Adipocyte (in vitro differentiated cells): ENCODE data around the gene CCR6.

Experiments used
- DNase-seq: peaks from one replicate; pipeline ENCODE4 v3.0.0-alpha.2; 2015; ENCODE audit warnings: low read depth
- H3K27me3 ChIP-seq: replicated peaks from 2 replicates; pipeline ENCODE4 v1.7.0; 2013; ENCODE audit warnings: mild to moderate bottlenecking, low read length, moderate library complexity; ENCODE audit not compliant: control insufficient read depth, insufficient read depth
- H3K36me3 ChIP-seq: 2 replicates; pipeline ENCODE4 v1.7.0; 2013; ENCODE audit warnings: low read length, mild to moderate bottlenecking, moderate library complexity; ENCODE audit not compliant: control insufficient read depth, insufficient read depth, severe bottlenecking
- H3K4me1 ChIP-seq: 2 replicates; pipeline ENCODE4 v1.7.0; 2013; ENCODE audit warnings: mild to moderate bottlenecking, low read length, moderate library complexity; ENCODE audit not compliant: control insufficient read depth, insufficient read depth
- H3K4me3 ChIP-seq: 2 replicates; pipeline ENCODE4 v1.7.0; 2013; ENCODE audit warnings: mild to moderate bottlenecking, low read length, moderate library complexity
- H3K9ac ChIP-seq: 2 replicates; pipeline ENCODE4 v1.7.0; 2013; ENCODE audit warnings: mild to moderate bottlenecking, low read length, moderate library complexity
- H3K9me3 ChIP-seq: 2 replicates; pipeline ENCODE4 v1.7.0; 2013; ENCODE audit warnings: mild to moderate bottlenecking, low read length, moderate library complexity; ENCODE audit not compliant: control insufficient read depth

Gene CCR6

DNA sequence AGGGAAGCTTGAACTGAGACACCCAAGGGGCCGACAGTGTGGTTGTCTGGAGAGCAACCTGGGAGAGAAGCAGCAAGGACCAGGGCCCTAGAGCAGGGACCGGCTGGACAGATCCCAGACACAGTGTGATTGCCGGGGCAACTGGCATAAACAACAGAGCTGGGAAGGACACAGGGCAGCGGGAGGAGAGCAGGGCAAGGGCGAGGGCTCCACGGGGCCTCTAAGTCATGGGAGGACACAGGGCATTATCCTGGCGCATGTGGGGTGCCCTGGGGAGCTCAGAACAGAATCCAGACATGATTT is 31.1 kb upstream of the CCR6 start:
- no peaks in the 10 kb centered on the region for H3K36me3 ChIP-seq
- H3K4me3 ChIP-seq: no peak overlapping the region
- H3K9ac ChIP-seq: no peak overlapping the region
- DNase-seq: no peak
- no peaks in the 10 kb centered on the region for H3K4me1 ChIP-seq
- H3K9me3 ChIP-seq: peaks cover 10% of the 10 kb centered on the region
- no peaks in the 10 kb centered on the region for H3K27me3 ChIP-seq

DNA sequence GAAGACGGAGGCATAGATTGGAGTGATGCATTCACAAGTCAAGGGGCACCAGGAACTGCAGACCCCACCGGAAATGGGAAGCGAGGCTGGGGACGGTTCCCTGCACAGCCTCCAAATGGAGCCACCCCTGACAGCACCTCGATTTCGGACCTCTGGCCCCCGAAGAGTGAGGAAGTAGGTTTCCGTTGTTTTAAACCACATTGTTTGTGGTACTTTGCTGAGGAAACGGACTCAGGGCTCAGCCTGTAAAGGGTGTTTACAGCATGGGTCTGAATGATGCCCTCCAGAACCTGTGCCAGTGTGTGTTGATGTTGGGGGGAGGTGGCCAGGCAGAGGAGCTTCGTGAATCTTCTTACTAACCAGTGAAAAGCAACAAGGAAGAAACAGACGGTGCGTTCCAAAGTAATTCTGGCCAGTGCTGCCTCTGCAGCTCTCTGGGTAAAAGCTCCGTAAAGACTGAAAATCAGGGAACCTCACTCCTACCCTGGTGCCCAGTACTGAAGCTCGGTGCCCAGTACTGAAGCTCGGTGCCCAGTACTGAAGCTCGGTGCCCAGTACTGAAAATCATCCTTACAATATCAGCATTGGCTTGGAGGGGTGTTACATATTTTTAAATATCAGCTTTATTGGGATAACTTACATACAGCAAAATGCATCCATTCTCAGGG is 30.1 kb upstream of the CCR6 start:
- Histone ChIP-seq H3K9ac (no peak overlapping the region), H3K27me3 (no peaks in the 10 kb centered on the region), H3K4me1 (no peaks in the 10 kb centered on the region), H3K36me3 (no peaks in the 10 kb centered on the region), H3K4me3 (no peak overlapping the region), H3K9me3 (peaks cover 6% of the 10 kb centered on the region)
- no peak for DNase-seq

DNA sequence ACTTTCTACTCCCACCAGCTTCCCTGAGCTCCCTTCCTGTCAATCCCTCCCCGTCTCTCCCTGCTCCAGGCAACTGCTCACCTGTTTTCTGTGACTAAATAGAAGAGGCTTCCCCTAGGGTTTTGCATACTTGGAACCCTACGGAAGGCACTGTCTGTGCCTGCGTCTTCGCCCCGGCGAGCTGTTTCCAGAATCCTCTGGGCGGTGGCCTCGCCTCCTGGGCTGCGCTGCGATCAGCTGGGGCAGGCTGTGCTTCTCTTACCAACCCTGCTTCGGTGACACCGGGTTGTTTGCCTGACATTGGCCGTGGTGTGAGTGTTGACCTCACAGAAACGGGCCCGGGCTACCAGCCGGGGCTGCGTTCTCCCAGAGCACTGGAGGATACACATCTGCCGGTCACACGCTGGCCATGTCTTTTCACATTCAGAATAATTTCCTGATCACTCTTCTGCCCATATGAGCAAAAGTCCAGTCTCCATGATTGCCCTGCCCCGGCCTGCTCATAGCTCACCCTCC is 29.4 kb upstream of the CCR6 start:
- Histone ChIP-seq H3K4me1 (no peaks in the 10 kb centered on the region), H3K27me3 (no peaks in the 10 kb centered on the region), H3K36me3 (no peaks in the 10 kb centered on the region), H3K9me3 (peaks cover 2% of the 10 kb centered on the region), H3K4me3 (no peak overlapping the region), H3K9ac (no peak overlapping the region)
- no peak for DNase-seq

DNA sequence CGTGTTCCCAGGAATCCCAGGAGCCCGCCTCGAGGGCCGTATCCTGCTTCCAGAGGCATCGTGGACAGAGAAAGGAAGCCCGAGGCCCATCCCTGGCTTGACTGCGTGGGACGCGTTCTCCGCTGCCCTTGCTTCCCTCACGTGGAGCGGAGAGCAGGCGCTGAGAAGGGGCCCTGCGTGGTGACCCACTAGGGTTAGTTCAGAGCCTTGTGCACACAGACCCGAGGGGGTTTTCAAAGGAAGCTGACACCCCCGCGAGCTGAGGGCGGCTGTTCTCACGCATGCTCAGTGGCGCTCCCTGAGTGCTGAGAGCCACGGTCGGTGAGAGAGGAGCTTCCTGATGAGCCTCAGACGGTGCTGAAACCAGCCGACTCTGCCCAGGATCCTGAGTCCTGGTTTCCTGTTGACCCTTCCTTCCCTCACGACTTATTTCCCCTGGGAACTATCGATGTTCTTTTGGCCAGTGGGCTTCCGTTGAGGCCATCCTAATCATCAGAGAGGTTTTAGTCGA is 28.9 kb upstream of the CCR6 start:
- H3K9me3 ChIP-seq: no peaks in the 10 kb centered on the region
- no peak overlapping the region for H3K4me3 ChIP-seq
- no peaks in the 10 kb centered on the region for H3K36me3 ChIP-seq
- no peaks in the 10 kb centered on the region for H3K4me1 ChIP-seq
- H3K9ac ChIP-seq: no peak overlapping the region
- H3K27me3 ChIP-seq: no peaks in the 10 kb centered on the region
- no peak for DNase-seq

DNA sequence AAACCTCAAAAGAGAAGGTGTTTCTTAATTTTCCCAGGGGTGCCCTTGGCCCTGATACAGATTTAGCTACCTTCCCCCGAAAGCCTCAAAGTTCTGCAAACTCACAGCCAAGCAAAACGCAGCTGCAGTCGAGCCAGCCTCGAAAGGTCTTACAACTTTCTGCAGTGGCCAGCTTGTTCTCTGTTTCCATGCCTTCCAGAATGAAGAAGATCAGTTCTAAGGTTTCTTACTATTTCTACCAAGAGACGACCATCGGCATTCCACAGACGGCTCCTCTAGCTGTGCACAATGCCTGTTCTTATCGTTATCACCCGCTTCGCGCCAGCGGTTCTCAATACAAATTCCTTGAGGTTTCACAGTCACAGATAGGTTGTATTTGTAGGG is 28.5 kb upstream of the CCR6 start:
- Histone ChIP-seq H3K4me1 (no peaks in the 10 kb centered on the region), H3K9ac (no peak overlapping the region), H3K4me3 (no peak overlapping the region), H3K9me3 (no peaks in the 10 kb centered on the region), H3K27me3 (no peaks in the 10 kb centered on the region), H3K36me3 (no peaks in the 10 kb centered on the region)
- DNase-seq: no peak

DNA sequence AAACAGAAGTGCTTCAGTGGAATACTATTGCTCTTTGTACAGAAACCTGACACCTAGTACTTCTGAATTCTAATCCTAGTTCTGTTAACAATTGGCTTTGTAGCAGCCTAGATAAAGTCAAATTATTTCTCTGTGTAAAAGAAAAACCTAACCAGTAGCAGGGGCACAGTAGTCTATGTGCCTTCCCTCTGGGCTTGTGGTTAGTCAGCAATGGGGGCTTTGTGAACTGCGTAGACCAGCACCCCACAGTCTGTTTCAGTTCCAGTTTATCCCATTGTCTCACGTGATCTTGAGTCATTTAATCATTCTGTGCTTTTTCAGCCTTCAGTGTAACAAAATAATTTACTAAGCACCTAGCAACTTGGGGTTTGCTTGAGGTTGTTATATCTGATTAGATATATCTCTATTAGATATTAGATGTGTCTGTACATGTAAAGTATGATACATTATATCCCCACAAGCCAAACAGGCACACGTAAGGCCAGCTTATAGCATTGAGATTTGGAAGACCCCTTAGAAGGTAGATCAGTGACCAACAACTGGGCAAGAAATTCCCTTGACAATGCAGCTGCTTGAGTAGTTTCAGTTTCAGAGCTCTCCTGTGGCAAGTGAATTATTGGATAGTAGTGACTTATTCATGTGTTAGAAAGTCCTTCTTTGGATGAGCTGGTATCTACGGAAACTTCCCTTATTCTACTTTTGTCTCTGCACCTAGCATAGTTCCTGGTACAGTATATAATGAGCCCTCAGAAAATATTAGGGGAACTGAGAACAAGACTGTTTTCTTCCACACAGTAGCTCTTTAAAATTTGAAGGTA is 27.9 kb upstream of the CCR6 start:
- H3K36me3 ChIP-seq: no peaks in the 10 kb centered on the region
- no peak overlapping the region for H3K4me3 ChIP-seq
- H3K27me3 ChIP-seq: no peaks in the 10 kb centered on the region
- H3K9ac ChIP-seq: no peak overlapping the region
- no peak for DNase-seq
- peaks cover 2% of the 10 kb centered on the region for H3K9me3 ChIP-seq
- no peaks in the 10 kb centered on the region for H3K4me1 ChIP-seq

DNA sequence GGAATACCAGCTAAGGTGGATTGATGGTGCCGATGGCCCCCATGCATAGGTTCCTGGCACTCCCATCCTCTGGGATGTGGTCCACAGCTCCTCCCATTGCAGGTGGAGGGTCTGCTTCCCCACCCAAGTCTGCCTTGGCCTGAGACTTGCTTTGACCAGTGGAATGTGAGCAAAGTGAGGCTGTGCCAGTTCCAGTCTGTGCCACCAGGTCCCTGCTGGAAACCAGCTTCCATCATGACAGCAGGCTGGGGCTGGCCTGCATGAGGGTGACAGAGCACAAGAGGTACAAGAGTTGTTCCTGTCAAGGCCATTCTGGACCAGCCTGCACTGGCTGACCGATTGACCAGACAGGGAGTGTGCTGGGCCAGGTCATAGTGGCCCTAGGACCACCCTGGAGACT is 27.0 kb upstream of the CCR6 start:
- Histone ChIP-seq H3K4me1 (no peaks in the 10 kb centered on the region), H3K9me3 (peaks cover 2% of the 10 kb centered on the region), H3K27me3 (no peaks in the 10 kb centered on the region), H3K4me3 (no peak overlapping the region), H3K36me3 (no peaks in the 10 kb centered on the region), H3K9ac (no peak overlapping the region)
- no peak for DNase-seq

DNA sequence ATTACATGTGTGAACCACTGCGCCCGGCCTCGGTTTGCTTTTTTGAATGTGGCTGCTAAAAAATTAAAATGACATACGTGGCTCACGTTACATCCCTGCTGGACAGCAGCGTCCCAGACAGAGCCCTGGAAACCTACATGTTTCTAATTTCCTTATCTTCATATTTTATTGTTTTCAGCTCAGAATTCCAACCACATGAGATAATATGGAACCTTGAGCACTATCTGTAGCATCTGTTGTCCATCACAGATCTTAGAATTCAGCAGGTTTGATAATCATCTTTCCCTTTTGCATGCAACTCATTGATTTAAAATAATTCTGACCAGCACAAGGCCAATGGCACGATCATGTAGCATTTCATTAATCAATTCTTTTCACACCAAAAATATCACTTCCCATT is 25.9 kb upstream of the CCR6 start:
- Histone ChIP-seq H3K36me3 (no peaks in the 10 kb centered on the region), H3K27me3 (no peaks in the 10 kb centered on the region), H3K9me3 (peaks cover 2% of the 10 kb centered on the region), H3K4me1 (no peaks in the 10 kb centered on the region), H3K9ac (no peak overlapping the region), H3K4me3 (no peak overlapping the region)
- no peak for DNase-seq

DNA sequence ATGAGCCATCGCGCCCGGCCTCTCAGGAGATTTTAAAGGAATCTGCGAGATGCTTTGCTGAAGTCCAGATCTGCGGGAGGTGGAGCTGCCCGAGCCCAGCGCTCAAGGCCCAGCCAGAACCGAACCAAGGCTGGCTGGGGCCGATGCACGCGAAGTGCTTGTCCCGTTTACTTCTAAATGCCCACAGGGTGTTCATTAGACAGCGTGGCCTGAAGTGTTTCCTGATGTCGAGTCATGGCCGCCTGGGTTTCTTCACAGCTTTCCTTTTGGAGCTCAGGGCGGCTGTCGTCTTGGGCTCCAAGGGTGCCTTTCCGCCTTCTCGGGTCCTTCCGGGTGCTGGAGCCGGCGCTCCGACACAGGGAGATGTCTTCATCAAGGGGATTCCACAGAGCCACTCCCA is 25.1 kb upstream of the CCR6 start:
- no peak for DNase-seq
- H3K9me3 ChIP-seq: peaks cover 2% of the 10 kb centered on the region
- H3K9ac ChIP-seq: no peak overlapping the region
- H3K4me1 ChIP-seq: no peaks in the 10 kb centered on the region
- no peaks in the 10 kb centered on the region for H3K27me3 ChIP-seq
- H3K4me3 ChIP-seq: no peak overlapping the region
- no peaks in the 10 kb centered on the region for H3K36me3 ChIP-seq

DNA sequence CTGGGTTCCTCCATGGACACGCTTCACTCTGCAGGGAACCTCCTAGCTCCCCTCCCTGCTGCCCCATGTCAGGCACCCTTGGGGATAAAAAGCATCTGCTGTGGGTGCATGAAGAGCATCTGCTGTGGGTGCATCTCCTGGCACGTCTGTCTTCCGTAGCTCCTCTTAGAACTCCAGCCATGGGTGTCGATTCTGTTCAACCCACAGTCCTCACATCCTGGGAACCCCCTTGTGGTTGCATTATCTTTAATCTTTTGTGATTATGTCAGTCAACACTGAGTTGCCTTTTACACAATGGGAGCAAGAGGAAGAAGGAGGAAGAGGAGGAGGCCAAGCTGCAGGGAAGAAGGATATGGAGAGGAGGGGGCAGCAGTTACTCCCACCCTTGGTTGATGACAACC is 24.1 kb upstream of the CCR6 start:
- H3K9me3 ChIP-seq: peaks cover 2% of the 10 kb centered on the region
- no peaks in the 10 kb centered on the region for H3K27me3 ChIP-seq
- H3K4me1 ChIP-seq: no peaks in the 10 kb centered on the region
- H3K9ac ChIP-seq: no peak overlapping the region
- H3K4me3 ChIP-seq: no peak overlapping the region
- no peaks in the 10 kb centered on the region for H3K36me3 ChIP-seq
- DNase-seq: no peak

DNA sequence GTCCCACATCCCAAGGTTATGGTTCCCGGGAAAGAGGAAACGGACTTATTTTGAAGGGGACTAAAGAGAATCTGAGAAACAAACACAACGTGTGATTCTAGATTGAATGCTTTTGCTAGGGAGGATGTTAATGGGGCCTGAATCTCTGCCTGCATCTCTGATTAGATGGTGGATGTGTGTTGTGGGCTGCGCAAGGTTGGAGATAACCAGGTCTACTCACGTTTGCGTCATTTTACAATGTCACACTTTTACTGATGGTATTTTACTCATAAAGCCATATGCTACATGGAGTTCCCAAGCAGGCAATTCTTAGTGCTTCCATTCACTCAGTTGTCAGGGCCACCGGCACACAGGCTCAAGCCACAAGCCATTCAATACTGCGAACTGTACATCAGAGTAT is 23.2 kb upstream of the CCR6 start:
- no peaks in the 10 kb centered on the region for H3K36me3 ChIP-seq
- H3K27me3 ChIP-seq: no peaks in the 10 kb centered on the region
- H3K4me1 ChIP-seq: no peaks in the 10 kb centered on the region
- no peak overlapping the region for H3K4me3 ChIP-seq
- DNase-seq: no peak
- H3K9ac ChIP-seq: no peak overlapping the region
- H3K9me3 ChIP-seq: peaks cover 2% of the 10 kb centered on the region
